Fibroblast of lung (primary cell): Measurements from ENCODE around the gene XCR1.

Source experiments
- EZH2 ChIP-seq: IDR thresholded peaks from 2 replicates; pipeline ENCODE4 v1.5.1; 2012; ENCODE audit warnings: low read length, control low read depth, mild to moderate bottlenecking; ENCODE audit errors: missing control alignments
- TF ChIP-seq, protein P1 (sequence below), 2 donors: IDR thresholded peaks in 1 of 2; conservative IDR thresholded peaks in 1 of 2; 1 replicate in 1 of 2; 2 replicates in 1 of 2; pipeline ENCODE4 v1.5.1; 2011 to 2012; ENCODE audit warnings: low read length in 2 of 2, control low read depth in 1 of 2, inconsistent platforms in 1 of 2, low read depth in 1 of 2, mild to moderate bottlenecking in 1 of 2

DNA sequence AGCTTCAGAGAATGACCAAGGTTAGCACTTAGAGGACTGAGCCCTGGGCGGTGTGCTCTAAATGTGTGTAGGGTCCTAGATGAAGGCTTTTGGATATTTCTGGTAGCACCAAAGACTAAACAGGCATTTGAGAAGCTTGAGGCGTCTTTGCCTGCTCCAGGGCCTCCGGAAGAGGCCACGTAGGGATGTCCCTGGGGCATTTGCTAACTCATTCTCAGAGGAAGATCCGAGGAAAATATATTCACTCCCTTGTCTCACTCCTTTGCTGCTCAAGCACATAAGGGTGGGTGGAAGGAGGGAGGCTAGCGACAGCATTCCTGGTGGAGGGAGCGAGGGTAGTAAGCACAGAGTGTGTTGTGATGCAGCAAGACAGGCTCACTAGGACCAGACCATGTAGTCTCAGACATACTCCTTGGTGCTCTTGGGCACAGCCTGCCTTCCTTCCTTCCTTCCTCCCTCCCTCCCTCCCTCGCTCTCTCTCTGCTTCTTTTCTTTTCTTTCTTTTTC is 38.5 kb upstream of the XCR1 start:
- TF ChIP-seq, protein P1, sequence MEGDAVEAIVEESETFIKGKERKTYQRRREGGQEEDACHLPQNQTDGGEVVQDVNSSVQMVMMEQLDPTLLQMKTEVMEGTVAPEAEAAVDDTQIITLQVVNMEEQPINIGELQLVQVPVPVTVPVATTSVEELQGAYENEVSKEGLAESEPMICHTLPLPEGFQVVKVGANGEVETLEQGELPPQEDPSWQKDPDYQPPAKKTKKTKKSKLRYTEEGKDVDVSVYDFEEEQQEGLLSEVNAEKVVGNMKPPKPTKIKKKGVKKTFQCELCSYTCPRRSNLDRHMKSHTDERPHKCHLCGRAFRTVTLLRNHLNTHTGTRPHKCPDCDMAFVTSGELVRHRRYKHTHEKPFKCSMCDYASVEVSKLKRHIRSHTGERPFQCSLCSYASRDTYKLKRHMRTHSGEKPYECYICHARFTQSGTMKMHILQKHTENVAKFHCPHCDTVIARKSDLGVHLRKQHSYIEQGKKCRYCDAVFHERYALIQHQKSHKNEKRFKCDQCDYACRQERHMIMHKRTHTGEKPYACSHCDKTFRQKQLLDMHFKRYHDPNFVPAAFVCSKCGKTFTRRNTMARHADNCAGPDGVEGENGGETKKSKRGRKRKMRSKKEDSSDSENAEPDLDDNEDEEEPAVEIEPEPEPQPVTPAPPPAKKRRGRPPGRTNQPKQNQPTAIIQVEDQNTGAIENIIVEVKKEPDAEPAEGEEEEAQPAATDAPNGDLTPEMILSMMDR (conservative IDR thresholded peaks at IDR 0.05 in 1 of 2, IDR thresholded peaks at IDR 0.05 in 1 of 2; ENCODE audit: low read depth in 1 of 2, low read length in 2 of 2): no peak
- no peak for TF ChIP-seq EZH2
